Hematopoietic multipotent progenitor cell treated with erythropoietin and hydrocortisone succinate and interleukin-3 and kit ligand, for 15 days (in vitro differentiated cells): ENCODE measurements around the gene CAMSAP1.

Experiments used
- DNase-seq: peaks from one replicate; pipeline ENCODE4 v3.0.0-alpha.2; 2015; ENCODE audit warnings: low spot score

Gene CAMSAP1

DNA sequence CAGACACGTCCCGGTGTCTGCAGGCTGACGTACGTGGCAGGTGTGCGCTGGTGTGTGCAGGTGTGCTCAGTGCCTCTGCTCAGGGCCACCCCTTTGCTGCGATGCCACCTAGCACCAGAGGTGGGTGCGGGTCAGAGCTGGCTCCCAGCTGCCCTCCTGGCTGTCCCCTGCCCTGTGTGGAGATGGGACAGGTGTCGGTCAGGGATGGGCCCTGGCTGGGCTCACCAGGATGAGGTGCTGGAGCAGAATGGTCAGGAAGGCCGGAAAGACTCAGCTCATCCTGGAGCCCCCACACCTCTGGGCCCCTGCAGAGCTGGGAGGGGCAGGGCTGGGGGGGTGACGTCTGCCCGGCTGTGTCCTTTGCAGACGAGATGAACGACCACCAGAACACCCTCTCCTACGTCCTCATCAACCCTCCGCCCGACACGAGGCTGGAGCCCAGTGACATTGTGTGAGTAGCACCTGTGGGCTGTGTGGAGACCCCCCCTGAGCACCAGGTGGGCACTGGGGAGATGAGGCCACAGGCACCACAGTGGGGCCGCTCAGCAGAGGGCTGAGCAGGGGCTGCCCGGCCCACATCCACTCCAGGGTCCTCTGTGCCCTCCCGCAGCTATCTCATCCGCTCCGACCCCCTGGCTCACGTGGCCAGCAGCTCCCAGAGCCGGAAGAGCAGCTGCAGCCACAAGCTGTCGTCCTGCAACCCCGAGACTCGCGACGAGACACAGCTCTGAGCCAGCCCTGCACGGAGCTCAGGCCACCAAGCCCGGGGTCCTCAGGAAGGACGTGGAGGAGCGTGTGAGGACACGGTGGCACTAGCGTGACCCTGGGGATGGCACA lies 115.7 kb downstream of the CAMSAP1 start:
- no peak for DNase-seq

DNA sequence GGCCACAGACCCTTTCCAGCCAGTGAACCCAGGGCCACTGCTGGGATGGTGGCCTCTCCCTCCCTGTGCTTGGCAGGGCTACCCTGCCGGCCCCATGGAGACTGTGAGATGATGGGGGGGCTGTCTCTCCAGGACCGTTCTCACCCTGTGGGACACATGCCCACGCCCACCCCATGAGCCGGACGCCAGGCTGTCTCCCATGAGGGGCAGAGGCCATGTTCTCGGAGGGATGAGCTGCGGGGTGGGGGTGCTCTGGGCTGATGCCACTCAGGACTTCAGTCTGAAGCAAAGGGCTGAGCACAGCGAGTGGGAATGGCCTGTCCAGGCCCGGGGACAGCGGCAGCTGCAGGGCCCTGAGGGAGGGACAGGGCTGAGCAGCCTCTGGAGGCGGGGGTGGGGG lies 116.5 kb downstream of the CAMSAP1 start:
- no peak for DNase-seq

DNA sequence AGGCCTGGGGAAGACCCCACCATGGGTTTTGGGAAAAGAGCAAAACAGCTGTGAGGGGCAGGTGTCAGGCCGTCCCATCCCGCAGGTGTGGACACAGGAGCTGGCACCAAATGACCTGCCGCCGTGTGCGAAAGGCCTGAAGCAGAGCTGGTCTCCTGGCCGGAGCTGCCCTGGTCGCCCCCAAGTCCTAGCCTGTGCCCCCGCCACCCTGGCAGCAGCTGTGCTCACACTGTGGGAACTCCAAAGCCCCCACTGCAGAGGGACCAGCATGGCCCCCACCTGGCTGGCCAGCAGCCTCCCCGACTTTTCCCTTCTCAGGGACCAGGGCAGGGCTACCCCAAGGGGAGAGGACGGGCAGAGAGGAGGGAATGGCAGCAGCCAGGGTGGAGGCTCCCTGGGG lies 117.0 kb downstream of the CAMSAP1 start:
- DNase-seq = no peak

DNA sequence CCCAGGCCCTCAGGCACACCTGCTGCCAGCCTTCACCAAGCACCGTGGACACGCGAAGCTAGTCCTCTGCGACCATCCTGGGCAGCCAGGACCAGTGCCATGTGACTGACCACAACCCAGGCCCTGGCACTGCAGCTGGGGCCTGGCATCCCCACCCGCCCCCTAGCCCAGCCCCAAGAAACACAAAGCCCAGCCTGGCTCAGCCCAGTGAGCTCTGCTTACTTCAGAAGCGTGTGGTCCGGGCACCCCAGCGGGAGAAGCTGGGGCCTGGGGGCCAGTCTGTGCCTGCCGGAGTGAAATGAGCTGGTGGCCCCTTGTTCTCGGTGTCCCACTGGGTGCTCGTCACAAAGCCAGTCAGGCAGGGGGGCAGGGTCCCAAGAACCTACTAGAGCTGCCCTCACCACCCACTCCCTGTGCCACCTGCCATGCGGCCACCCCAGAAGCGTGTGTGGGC lies 117.5 kb downstream of the CAMSAP1 start:
- no peak for DNase-seq

DNA sequence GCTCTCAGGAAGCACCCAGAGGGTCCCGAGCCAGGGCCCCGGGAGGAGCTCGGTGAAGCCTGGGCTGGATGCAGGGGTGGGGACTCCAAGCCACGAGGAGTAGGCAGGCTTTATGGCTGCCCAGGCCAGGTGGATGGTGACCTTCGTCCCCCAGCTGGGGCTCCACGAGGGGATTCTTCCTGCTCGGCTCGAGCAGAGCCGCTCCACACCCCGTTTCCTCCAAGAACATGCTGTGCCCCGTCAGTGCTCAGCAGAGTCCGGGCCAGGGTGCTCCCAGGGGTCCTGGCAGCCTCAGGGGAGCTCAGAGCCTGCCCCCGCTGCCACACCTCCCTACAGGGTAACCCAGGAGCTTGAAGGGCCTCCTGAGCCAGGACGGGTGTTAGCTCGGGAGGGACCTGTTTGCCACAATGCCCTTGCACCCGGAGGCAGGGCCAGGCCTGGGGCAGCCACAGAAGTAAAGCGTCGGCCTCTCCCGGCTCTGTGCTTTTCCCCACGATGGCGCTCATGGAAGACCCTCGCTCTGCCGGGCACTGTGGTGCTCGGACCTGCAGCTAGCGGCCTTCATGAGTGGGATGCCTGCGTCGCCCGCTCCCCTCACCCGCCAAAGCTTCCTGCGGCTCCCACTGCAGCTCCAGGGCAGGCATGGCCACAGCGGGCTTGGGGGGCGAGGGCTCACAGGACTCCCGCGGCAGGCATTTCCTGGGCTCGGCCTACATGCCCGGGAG lies 118.6 kb downstream of the CAMSAP1 start:
- no peak for DNase-seq

DNA sequence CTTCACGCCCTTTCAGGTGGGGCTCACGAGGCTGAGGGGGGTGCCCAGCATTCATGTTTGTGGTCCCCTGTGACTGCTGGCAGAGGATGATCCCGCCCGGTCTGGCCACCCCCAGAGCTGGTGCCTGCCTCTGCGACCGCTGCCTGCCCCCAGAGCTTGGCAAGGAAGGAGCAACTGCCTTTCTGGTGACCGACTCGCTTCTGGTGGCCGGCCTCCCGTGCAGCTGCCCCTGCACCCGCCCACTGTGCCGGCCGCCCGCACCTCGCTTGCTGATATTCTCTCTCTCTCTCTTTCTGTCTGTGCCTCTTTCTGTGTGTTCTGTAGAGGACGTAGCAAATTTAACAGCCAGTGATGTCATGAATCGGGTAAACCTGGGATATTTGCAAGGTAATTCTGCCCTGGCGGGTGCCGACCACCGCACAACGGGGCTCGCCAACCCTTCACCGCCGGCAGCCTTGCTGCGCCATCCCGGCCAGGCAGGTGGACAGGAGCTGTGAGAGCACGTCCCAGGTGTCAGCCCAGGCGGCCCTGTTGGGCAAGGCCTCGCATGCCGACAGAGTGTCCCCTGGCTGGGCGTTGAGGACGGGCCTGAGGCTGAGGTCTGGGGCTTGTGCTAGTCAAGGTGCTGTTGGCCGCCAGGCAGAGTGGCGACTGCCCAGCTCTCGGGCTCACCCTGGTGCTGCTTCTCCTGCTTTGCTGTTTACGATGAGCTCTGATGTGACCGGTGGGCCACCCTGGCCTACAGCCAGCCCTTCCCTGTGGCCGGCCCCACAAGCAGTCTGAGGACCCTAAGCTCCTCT lies 119.4 kb downstream of the CAMSAP1 start:
- DNase-seq = no peak

DNA sequence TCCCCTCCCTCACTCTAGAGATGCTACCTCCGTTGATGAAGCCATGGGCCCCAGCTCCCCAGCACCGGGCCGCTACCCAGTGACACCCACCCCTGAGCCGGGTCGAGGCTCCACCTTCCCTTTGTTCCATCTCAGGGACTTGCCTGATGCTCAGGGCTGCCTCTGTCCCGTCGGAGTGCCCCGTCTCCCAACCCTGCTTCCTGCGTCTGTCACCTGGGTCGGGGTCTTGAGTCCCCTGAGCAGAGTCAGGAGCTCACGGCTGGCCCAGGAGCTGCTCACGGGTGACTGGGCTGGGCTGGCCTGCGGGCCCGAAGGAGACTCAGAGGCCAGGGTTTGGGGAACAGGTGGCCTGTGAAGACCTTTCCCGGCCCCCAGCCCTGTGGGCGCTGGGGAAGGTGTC lies 120.0 kb downstream of the CAMSAP1 start:
- DNase-seq = no peak

DNA sequence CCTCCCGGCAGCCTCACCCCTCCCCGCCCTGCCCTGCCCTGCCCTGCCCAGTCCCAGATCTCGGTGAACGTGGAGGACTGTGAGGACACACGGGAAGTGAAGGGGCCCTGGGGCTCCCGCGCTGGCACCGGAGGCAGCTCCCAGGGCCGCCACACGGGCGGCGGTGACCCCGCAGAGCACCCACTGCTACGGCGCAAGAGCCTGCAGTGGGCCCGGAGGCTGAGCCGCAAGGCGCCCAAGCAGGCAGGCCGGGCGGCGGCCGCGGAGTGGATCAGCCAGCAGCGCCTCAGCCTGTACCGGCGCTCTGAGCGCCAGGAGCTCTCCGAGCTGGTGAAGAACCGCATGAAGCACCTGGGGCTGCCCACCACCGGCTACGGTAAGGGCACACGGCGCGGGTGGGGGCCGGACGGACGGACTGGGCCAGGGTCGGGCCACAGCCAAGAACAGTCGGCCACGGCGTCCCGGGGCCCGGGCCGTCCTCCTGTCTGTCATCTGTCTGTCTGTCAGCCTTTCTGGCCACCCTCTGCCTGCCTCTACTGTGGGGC lies 121.1 kb downstream of the CAMSAP1 start:
- no peak for DNase-seq

DNA sequence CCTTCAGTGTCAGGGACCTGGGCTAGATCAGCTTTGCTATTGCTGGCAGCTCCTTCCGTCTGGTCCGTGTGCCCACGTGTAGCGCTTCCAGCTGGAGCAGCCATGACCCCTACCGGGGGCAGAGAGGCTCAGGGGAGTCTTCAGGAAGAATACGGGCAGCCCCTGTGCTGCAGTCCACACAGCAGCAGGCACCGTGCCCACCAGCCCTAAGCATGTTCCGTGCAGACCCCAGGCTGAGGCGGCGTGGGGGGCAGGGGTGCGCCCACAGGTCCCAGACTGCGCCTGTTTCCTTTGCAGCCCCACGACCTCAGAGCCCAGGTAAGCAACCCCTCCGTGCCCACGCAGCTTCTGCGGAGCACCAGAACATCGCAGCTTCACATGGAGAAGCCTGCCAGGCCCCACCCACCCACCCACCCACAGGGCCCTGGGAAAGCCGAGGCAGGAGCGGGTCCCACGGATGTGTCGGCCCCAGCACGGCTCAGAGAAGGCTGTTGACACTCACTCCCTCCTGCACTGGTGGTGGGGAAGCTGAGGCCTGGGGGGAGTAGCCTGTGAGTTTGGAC lies 122.3 kb downstream of the CAMSAP1 start:
- no peak for DNase-seq

DNA sequence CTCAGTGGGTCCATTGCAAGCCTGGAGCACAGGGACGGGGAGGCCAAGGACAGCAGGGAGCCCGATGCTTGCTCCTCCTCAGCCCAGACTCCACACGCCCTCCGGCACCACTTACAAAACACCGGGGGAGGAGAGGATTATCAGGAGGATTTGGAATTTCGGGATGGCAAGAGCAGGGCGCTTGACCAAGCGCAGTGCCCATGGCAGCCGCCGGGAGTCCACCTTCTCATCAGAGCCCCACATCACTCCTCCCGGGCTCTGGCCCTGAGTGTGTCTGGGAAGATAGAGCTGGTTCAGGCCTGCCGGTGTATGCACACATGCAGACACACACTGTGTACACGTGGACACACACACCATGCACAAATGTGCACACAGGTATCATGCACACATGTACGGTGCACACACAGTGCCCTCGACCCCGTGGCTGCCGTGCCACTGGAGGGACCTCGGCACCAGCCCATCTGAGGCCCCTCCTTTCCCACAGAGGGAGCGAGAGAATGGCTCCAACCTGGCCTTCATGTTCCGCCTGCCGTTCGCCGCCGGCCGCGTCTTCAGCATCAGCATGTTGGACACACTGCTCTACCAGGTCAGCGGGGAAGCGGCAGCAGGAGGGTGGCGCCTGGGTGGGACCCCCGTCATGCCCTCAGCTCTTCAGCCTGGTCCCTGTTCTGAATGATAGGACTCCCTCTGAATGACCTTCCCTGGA lies 123.7 kb downstream of the CAMSAP1 start:
- no peak for DNase-seq

DNA sequence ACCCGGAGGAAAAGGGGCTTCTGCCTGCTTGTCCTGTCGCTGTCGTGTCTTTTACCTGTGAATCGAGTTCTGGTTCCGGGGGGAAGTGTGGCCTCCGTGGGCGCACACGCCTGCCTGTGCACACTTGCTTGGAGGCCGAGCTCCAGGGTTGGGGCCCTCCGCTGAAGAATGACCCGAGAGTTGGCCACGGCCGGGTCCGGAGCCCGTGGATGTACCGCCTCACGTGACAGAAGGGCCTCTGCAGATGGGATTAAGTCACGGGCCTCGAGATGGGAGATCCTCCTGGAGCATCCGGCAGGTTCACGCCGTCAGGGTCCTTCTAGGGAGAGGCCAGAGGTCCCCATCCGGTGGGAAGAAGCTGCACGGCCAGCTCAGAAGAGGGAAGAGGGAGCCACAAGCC lies 124.4 kb downstream of the CAMSAP1 start:
- DNase-seq = no peak

DNA sequence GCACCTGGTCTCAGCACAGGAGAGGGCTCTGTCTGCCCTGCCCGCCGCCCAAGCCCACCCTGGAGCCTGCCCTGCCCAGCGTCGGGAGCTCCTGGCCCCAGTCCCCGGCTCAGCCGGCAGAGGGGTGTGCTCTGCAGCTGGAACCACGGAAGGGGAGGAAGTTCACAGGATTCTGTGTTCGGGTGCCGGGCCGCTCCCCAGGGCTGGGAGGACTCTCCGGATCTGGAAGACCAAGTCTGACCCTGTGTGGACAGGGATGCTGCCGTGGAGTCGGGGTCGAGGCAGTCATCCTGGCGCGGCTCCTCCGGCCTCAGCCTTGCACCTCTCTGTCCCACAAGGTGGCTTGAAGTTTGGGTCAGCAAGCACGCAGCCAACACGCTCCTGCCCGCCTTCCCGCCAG lies 126.7 kb downstream of the CAMSAP1 start:
- DNase-seq = no peak

DNA sequence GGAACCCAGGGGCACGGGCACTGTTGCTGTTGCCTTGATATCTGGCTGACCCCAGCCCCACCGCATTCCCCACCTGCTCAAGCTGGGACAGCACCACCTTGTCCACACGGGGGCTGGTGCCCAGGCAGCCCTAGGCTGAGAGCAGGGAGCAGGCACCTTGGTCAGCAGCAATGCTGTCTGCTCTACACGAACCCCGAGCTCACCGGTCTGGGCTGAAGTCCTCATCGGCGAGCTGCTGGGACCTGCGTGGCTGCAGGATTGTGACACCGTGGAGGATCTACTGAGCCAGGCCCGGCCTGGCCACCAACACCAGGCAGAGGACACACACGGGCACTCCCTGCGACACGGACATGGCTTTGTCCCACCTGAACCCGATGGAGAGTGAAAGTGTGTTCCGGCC lies 127.3 kb downstream of the CAMSAP1 start:
- DNase-seq = no peak

DNA sequence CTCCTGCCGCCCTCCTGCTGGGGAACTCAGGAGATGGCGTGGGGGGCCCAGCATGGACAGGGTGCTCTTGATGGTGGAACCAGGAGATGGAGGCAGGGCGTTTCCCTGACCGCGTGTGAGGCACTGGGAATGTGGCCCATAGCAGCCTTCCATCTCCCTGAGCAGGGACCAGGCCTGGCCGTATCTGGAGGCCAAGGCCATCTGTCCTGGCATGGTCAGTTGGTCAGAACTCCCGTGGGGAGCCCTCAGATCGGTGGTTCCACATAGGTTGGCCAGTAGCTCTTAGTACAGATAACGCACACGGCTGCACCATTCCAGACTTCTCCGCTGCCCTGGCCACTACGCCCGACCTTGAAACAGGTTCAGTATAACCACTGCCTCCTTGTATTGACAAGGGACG lies 127.8 kb downstream of the CAMSAP1 start:
- DNase-seq = no peak

DNA sequence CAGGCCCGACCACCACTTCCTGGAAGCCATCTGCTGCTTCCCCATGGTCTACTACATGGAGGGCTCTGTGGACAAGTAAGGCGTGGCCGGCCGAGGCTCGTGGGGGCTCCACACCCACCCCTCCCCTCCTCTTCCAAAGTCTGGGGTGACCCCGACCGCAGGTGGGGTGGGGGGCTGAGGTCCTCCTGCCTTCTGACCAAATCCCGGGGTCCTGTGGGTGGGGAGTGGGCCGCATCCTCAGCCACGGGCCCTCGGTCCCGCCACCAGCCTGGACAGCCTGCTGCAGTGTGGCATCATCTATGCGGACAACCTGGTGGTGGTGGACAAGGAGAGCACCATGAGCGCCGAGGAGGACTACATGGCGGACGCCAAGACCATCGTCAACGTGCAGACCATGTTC lies 128.9 kb downstream of the CAMSAP1 start:
- no peak for DNase-seq

DNA sequence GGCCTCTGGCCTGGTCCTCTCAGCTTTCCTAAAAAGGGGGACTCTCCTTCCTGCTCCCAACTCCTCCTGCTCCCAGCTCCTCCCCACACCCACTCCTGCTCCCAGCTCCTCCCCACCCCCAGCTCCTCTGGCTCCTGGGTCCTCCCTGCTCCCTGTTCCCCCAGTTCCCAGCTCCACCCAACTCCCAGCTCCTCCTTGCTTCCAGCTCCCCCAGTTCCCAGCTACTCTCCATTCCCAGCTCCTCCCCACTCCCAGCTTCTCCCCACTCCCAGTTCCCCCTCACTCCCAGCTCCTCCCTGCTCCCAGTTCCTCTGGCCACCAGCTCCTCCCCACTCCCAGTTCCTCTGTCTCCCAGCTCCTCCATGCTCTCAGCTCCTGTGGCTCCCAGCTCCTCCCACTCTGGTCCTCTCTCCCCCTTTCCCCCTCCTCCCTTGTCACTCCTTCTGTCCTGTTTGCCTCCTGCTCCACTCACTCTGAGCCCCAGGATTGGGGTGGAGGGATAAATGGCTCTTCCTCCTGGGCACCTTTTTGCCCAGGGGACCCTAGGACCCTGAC lies 129.6 kb downstream of the CAMSAP1 start:
- no peak for DNase-seq

DNA sequence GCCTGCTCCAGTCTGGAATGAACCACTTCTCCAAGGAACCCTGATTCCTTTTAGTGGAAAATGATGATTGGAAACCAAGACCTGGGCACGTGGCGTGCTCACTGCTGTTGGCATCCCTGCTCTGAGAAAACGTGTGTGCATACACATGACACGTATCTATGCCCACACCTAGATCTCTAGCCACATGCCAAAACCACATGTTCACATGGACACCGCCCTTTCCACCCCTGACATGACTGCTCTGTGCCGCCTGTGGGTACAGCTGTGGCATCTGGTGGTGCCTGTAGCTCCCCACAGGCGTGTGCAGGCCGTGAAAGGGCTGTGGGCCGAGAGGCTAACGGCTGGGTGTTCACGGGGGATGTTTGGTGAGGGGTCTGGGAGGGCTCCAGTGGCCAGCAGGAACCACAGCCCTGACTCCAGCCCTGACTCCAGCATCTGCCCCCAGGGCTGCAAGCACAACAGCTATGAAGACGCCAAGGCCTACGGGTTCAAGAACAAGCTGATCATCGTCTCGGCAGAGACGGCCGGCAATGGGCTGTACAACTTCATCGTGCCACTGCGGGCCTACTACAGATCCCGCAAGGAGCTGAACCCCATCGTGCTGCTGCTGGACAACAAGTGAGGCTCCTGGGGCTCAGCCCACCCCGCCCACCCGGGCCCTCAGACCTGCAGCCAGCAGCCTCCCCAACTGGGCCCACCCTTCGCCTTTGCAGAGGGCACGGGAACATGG lies 130.3 kb downstream of the CAMSAP1 start:
- DNase-seq = no peak

DNA sequence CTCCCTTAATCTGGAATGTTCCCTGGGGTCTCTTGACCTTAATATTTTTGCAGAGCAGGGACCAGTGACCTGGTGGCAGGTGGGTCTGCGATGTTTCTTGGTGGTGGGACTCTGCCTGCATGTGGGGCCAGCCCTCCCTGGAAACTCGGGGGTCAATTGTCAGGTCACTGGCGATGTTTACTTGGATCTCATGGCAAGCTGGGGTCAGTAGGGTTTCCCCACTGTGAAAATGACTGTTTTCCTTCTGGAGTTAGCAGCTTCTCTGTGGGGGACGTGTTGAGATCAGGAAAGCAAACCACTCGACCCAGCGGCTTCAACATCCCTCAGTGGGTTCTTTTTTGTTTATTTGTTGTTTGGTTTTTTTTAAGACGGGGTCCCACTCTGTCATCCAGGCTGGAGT lies 131.4 kb downstream of the CAMSAP1 start:
- no peak for DNase-seq

DNA sequence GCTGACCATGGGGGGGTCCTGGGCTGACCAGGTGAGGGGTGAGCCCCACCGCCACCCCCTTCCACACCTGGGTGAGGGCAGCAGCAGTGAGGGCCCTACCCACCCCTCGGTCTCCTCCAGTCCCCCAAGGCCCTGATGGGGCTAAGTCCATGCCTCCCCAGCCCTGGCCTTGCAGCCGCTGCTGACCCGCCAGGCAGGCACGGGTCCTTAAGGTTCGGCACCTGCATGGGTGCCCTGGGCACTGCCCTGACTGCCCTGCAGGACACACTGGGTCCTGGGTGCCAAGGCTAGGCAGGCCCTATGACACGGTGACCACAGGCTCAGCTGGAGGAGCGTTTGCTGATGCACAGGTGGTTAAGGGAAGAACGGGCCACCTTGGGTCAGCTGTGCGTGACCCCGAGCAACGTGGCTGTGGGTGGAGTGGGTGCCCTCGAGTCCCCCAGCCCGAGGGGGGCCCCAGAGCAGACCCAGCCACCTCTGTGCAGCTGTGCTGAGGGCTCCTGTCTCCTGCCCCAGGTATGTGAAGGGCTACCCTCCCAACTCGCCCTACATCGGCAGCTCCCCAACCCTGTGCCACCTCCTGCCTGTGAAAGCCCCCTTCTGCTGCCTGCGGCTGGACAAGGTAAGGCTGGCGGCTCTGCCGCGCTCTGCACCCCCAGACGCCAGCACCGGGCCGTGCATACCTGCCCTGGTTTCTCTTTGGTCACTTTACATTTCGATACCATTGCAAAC lies 132.4 kb downstream of the CAMSAP1 start:
- DNase-seq = no peak
